ENCODE data around the gene IL18BP. TPM values are rescaled to one million over a fixed set of nuclear protein-coding genes. Genes with fewer than 3 reads are reported as not detected.

IL18BP gene
- polyA plus RNA-seq (2013): 4.9 TPM

- H3K4me1 ChIP-seq (ENCODE audit: control extremely low read depth in 1 of 4, control insufficient read depth in 4 of 4, insufficient read depth in 4 of 4, low read length in 3 of 4): peaks cover 0 to 18% (median 14%) of the 10 kb centered on the region in 4 experiments
- H3K27me3 ChIP-seq (replicated peaks in 2 of 5; ENCODE audit: control insufficient read depth in 4 of 5, insufficient read depth in 5 of 5, low read length in 4 of 5): no peaks in the 10 kb centered on the region
- H3K36me3 ChIP-seq (ENCODE audit: control insufficient read depth in 4 of 4, insufficient read depth in 4 of 4, low read length in 3 of 4): peaks cover 0 to 41% (median 35%) of the 10 kb centered on the region in 4 experiments
- DNase-seq: peak; percentile 29 to 66 (median 55)
- CTCF ChIA-PET: interaction anchor here (0.8 to 13.3 kb wide), 5 partner anchors 9 to 21 kb away, joined by 3 to 110 read pairs (median 6); no protein-coding TSS in a partner anchor
- peak within 1 kb of the TSS in 1 of 7 experiments; percentile 1 for H3K4me3 ChIP-seq (ENCODE audit: control insufficient read depth in 1 of 7, extremely low read depth in 1 of 7, insufficient read depth in 4 of 7, low read depth in 2 of 7, low read length in 6 of 7)
- POLR2A ChIA-PET: interaction anchor here (0.6 to 1.4 kb wide), 2 partner anchors 13 to 168 kb away, joined by 3 to 5 read pairs; no protein-coding TSS in a partner anchor
- H3K27ac ChIP-seq (ENCODE audit: insufficient read depth in 1 of 2, low read depth in 1 of 2, low read length in 2 of 2, poor library complexity in 1 of 2, severe bottlenecking in 2 of 2): no peak within 1 kb of the TSS
- H3K9me3 ChIP-seq (ENCODE audit: control extremely low read depth in 1 of 5, control insufficient read depth in 4 of 5, insufficient read depth in 2 of 5, low read depth in 1 of 5, low read length in 4 of 5): no peaks in the 10 kb centered on the region
- WGBS (ENCODE audit: insufficient coverage): 72% methylated on average over 8 of the region's 11 CpGs
Observed at GRCh38 chr11:71998649-71999310, at the start of gene IL18BP. IL18BP (plus strand) TSS chr11:71998909; CDS start chr11:71999985, 1,076 bp downstream.

DNA sequence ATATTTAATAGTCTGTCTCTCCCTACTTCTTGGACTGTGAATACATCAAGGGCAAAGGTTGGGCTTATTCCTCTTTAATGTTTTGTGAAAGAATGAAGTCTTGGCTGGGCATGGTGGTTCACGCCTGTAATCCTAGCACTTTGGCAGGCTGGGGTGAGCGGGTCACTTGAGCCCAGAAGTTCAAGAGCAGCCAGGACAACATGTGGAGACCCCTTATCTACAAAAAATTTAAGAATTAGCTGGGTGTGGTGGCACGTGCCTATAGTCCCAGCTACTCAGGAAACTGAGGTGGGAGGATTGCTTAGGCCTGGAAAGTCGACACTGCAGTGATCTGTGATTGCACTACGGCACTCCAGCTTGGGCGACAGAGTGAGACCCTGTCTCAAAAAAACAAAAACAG lies 49.7 kb upstream of the IL18BP start:
- 83% methylated on average over 6 of the region's 6 CpGs for WGBS (ENCODE audit: insufficient coverage)
- POLR2A ChIA-PET: no interaction called here

GRCh38 chr11:71951741-71952310 lies 46.9 kb upstream of the IL18BP start:
- Histone ChIP-seq H3K27ac (ENCODE audit: insufficient read depth in 1 of 2, low read depth in 1 of 2, low read length in 2 of 2, poor library complexity in 1 of 2, severe bottlenecking in 2 of 2) (no peak overlapping the region), H3K27me3 (replicated peaks in 2 of 5; ENCODE audit: control insufficient read depth in 4 of 5, insufficient read depth in 5 of 5, low read length in 4 of 5) (no peaks in the 10 kb centered on the region), H3K4me1 (ENCODE audit: control extremely low read depth in 1 of 4, control insufficient read depth in 4 of 4, insufficient read depth in 4 of 4, low read length in 3 of 4) (peaks cover 0 to 16% (median 8%) of the 10 kb centered on the region in 4 experiments), H3K9me3 (ENCODE audit: control extremely low read depth in 1 of 5, control insufficient read depth in 4 of 5, insufficient read depth in 2 of 5, low read depth in 1 of 5, low read length in 4 of 5) (no peaks in the 10 kb centered on the region), H3K4me3 (ENCODE audit: control insufficient read depth in 1 of 7, extremely low read depth in 1 of 7, insufficient read depth in 4 of 7, low read depth in 2 of 7, low read length in 6 of 7) (no peak overlapping the region), H3K36me3 (ENCODE audit: control insufficient read depth in 4 of 4, insufficient read depth in 4 of 4, low read length in 3 of 4) (no peaks in the 10 kb centered on the region)
- ChIA-PET CTCF (no interaction called here), POLR2A (no interaction called here)
- no peak for DNase-seq
- 100% methylated on average over 1 of the region's 4 CpGs for WGBS (ENCODE audit: insufficient coverage)

More for the DNA sequence above, 49.7 kb upstream of the IL18BP start:
- Histone ChIP-seq H3K36me3 (ENCODE audit: control insufficient read depth in 4 of 4, insufficient read depth in 4 of 4, low read length in 3 of 4) (no peaks in the 10 kb centered on the region), H3K27me3 (replicated peaks in 2 of 5; ENCODE audit: control insufficient read depth in 4 of 5, insufficient read depth in 5 of 5, low read length in 4 of 5) (no peaks in the 10 kb centered on the region), H3K9me3 (ENCODE audit: control extremely low read depth in 1 of 5, control insufficient read depth in 4 of 5, insufficient read depth in 2 of 5, low read depth in 1 of 5, low read length in 4 of 5) (no peaks in the 10 kb centered on the region), H3K27ac (ENCODE audit: insufficient read depth in 1 of 2, low read depth in 1 of 2, low read length in 2 of 2, poor library complexity in 1 of 2, severe bottlenecking in 2 of 2) (no peak overlapping the region), H3K4me1 (ENCODE audit: control extremely low read depth in 1 of 4, control insufficient read depth in 4 of 4, insufficient read depth in 4 of 4, low read length in 3 of 4) (peaks cover 0 to 16% (median 8%) of the 10 kb centered on the region in 4 experiments), H3K4me3 (ENCODE audit: control insufficient read depth in 1 of 7, extremely low read depth in 1 of 7, insufficient read depth in 4 of 7, low read depth in 2 of 7, low read length in 6 of 7) (no peak overlapping the region)
- no peak for DNase-seq
- CTCF ChIA-PET: interaction anchor here (1.0 to 1.7 kb wide), 3 partner anchors 8 to 29 kb away, joined by 3 to 8 read pairs (median 4); no protein-coding TSS in a partner anchor

DNA sequence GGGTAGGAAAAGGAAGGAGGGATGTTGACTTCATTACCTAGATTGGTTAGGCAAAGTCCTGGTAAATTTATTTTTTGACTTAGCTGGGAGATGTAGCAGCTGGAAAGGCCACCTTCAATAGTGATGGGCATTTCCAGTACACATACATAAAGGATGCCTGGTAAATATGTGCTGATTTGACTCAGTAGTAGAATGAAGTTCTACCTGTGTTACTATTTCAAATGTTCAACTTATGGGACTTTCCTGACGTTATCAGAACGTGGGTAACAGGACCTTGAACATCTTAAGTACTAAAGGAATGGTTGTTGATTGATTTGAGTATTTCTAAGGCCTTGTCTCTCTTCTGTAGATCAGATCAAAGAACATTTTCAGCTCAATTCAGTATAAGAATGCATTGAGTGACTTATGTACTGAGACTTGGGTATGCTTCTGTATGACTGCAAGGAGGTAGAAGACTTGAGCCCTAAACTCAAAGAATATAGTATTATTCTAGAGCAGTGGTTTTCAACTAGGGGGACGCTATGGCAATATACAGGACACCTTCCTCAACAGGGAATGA lies 42.7 kb upstream of the IL18BP start:
- POLR2A ChIA-PET: no interaction called here

DNA sequence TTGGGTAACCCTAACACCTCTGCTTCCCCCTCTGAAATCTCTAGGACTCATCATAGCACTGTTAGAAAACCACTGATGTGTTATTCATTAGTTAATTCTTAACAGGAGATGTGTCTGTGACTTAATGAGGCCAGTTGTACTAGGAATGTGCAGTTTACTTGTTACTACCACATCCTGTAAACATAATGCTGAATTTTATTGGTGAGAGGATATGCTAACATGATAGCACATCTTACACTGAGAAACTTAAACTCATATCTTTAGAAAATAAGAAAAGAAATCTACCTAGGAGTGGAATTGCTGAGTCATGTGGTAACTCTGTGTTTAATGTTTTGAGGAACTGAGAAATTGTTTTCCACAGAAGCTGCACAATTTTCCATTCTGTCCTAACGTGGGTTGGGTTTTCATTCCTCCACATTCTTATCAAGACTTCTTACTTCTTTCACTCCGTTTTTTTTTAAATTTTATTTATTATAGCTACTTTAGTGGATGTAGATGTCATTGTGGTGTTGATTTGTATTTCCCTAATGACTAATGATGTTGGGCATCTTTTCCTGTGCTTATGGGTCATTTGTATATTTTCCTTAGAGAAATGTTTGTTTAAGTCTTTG lies 36.2 kb upstream of the IL18BP start:
- Histone ChIP-seq H3K27ac (ENCODE audit: insufficient read depth in 1 of 2, low read depth in 1 of 2, low read length in 2 of 2, poor library complexity in 1 of 2, severe bottlenecking in 2 of 2) (peak overlapping the region in 1 of 2 experiments; percentile 79), H3K4me1 (ENCODE audit: control extremely low read depth in 1 of 4, control insufficient read depth in 4 of 4, insufficient read depth in 4 of 4, low read length in 3 of 4) (peaks cover 9 to 21% (median 14%) of the 10 kb centered on the region in 4 experiments), H3K9me3 (ENCODE audit: control extremely low read depth in 1 of 5, control insufficient read depth in 4 of 5, insufficient read depth in 2 of 5, low read depth in 1 of 5, low read length in 4 of 5) (no peaks in the 10 kb centered on the region), H3K36me3 (ENCODE audit: control insufficient read depth in 4 of 4, insufficient read depth in 4 of 4, low read length in 3 of 4) (peaks cover 0 to 17% (median 7%) of the 10 kb centered on the region in 4 experiments), H3K27me3 (replicated peaks in 2 of 5; ENCODE audit: control insufficient read depth in 4 of 5, insufficient read depth in 5 of 5, low read length in 4 of 5) (no peaks in the 10 kb centered on the region), H3K4me3 (ENCODE audit: control insufficient read depth in 1 of 7, extremely low read depth in 1 of 7, insufficient read depth in 4 of 7, low read depth in 2 of 7, low read length in 6 of 7) (peak overlapping the region in 3 of 7 experiments; percentile 0 to 61 (median 16))
- DNase-seq: peak; percentile 54 to 88 (median 80)
- ChIA-PET CTCF (interaction anchor here (1.1 to 1.7 kb wide), 2 partner anchors 10 to 63 kb away, joined by 3 to 4 read pairs; no protein-coding TSS in a partner anchor), POLR2A (no interaction called here)
- no CpG with 5 or more reads among the region's 2 CpGs for WGBS (ENCODE audit: insufficient coverage)

More for the DNA sequence above, 42.7 kb upstream of the IL18BP start:
- WGBS (ENCODE audit: insufficient coverage): 60% methylated on average over 3 of the region's 3 CpGs
- Histone ChIP-seq H3K9me3 (ENCODE audit: control extremely low read depth in 1 of 5, control insufficient read depth in 4 of 5, insufficient read depth in 2 of 5, low read depth in 1 of 5, low read length in 4 of 5) (no peaks in the 10 kb centered on the region), H3K4me3 (ENCODE audit: control insufficient read depth in 1 of 7, extremely low read depth in 1 of 7, insufficient read depth in 4 of 7, low read depth in 2 of 7, low read length in 6 of 7) (no peak overlapping the region), H3K27me3 (replicated peaks in 2 of 5; ENCODE audit: control insufficient read depth in 4 of 5, insufficient read depth in 5 of 5, low read length in 4 of 5) (no peaks in the 10 kb centered on the region), H3K36me3 (ENCODE audit: control insufficient read depth in 4 of 4, insufficient read depth in 4 of 4, low read length in 3 of 4) (peaks cover 0 to 13% (median 6%) of the 10 kb centered on the region in 4 experiments), H3K27ac (ENCODE audit: insufficient read depth in 1 of 2, low read depth in 1 of 2, low read length in 2 of 2, poor library complexity in 1 of 2, severe bottlenecking in 2 of 2) (no peak overlapping the region), H3K4me1 (ENCODE audit: control extremely low read depth in 1 of 4, control insufficient read depth in 4 of 4, insufficient read depth in 4 of 4, low read length in 3 of 4) (no peaks in the 10 kb centered on the region)
- CTCF ChIA-PET: interaction anchor here (0.8 to 2.7 kb wide), 5 partner anchors 12 to 134 kb away, joined by 3 to 7 read pairs (median 4); no protein-coding TSS in a partner anchor
- no peak for DNase-seq

DNA sequence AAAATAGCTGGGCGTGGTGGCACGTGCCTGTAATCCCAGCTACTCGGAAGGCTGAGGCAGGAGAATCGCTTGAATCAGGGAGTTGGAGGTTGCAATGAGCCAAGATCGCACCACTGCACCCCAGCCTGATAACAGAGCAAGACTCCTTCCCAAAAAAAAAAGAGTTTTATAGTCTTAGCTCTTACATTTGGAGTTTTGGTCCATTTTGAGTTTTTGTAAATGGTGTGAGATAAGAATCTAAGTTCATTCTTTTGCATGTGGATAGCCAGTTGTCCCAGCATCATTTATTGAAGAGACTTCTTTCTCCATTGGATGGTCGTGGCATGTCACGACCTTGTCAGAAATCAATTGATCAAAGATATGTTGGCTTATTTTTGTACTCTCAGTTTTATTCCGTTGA lies 35.2 kb upstream of the IL18BP start:
- CTCF ChIA-PET: interaction anchor here (1.1 kb wide), 1 partner anchor 62 kb away, joined by 3 read pairs; no protein-coding TSS in a partner anchor
- Histone ChIP-seq H3K27ac (ENCODE audit: insufficient read depth in 1 of 2, low read depth in 1 of 2, low read length in 2 of 2, poor library complexity in 1 of 2, severe bottlenecking in 2 of 2) (no peak overlapping the region), H3K4me3 (ENCODE audit: control insufficient read depth in 1 of 7, extremely low read depth in 1 of 7, insufficient read depth in 4 of 7, low read depth in 2 of 7, low read length in 6 of 7) (no peak overlapping the region), H3K36me3 (ENCODE audit: control insufficient read depth in 4 of 4, insufficient read depth in 4 of 4, low read length in 3 of 4) (peaks cover 2 to 19% (median 7%) of the 10 kb centered on the region in 4 experiments), H3K9me3 (ENCODE audit: control extremely low read depth in 1 of 5, control insufficient read depth in 4 of 5, insufficient read depth in 2 of 5, low read depth in 1 of 5, low read length in 4 of 5) (no peaks in the 10 kb centered on the region), H3K4me1 (ENCODE audit: control extremely low read depth in 1 of 4, control insufficient read depth in 4 of 4, insufficient read depth in 4 of 4, low read length in 3 of 4) (peaks cover 9 to 21% (median 14%) of the 10 kb centered on the region in 4 experiments), H3K27me3 (replicated peaks in 2 of 5; ENCODE audit: control insufficient read depth in 4 of 5, insufficient read depth in 5 of 5, low read length in 4 of 5) (no peaks in the 10 kb centered on the region)
- WGBS (ENCODE audit: insufficient coverage): 100% methylated on average over 7 of the region's 8 CpGs
- DNase-seq: no peak
- POLR2A ChIA-PET: no interaction called here
